H1 (cell line): ENCODE measurements around the gene FAAP100. TPM values are rescaled to one million over a fixed set of nuclear protein-coding genes. Genes with fewer than 3 reads are reported as not detected.

ENCODE experiments used
- CTCF ChIA-PET: fragments of 300-600 bp; sonication (Branson Sonifier 250); formaldehyde crosslinking; loops from one replicate; lab custom pipeline; 2021; ENCODE audit not compliant: partially characterized antibody; lab: Charles Lee
- POLR2A ChIA-PET: fragments of 300-600 bp; sonication (Branson Sonifier 250); formaldehyde crosslinking; loops from one replicate; lab custom pipeline; 2021; ENCODE audit warnings: inconsistent platforms; ENCODE audit not compliant: partially characterized antibody; lab: Charles Lee
- DNase-seq, 2 experiments: peaks; one replicate each; pipeline versions ENCODE4 v3.0.0 to v3.0.0-alpha.2; 2010 to 2022; ENCODE audit warnings: low spot score in 2 of 2, low read depth in 1 of 2, mixed read lengths in 1 of 2
- FAIRE-seq: peaks from 2 replicates; lab custom pipeline; 2011; peaks lifted over from hg19 to GRCh38; lab: Jason Lieb, UNC
- H2AFZ ChIP-seq: 2 replicates; pipeline ENCODE4 v1.8.1; 2012; ENCODE audit warnings: low read length, inconsistent platforms
- H2AK5ac ChIP-seq: 2 replicates; pipeline ENCODE4 v1.6.1; 2013; ENCODE audit warnings: low read depth, low read length
- H2BK120ac ChIP-seq: replicated peaks from 2 replicates; pipeline ENCODE3; 2013; ENCODE audit warnings: low read depth, low read length, inconsistent platforms
- H2BK12ac ChIP-seq: 2 replicates; pipeline ENCODE4 v1.6.1; 2013; ENCODE audit warnings: low read depth, low read length
- H2BK15ac ChIP-seq: 2 replicates; pipeline ENCODE4 v1.6.1; 2013; ENCODE audit warnings: low read length
- H2BK20ac ChIP-seq: 2 replicates; pipeline ENCODE4 v1.6.1; 2013; ENCODE audit warnings: low read length
- H2BK5ac ChIP-seq: 2 replicates; pipeline ENCODE4 v1.6.1; 2013; ENCODE audit warnings: low read depth, low read length
- H3K14ac ChIP-seq: 2 replicates; pipeline ENCODE4 v1.6.1; 2013; ENCODE audit warnings: inconsistent platforms; ENCODE audit not compliant: insufficient read length
- H3K18ac ChIP-seq: 2 replicates; pipeline ENCODE4 v1.6.1; 2013; ENCODE audit warnings: low read length; ENCODE audit errors: extremely low read depth
- H3K23ac ChIP-seq: 2 replicates; pipeline ENCODE4 v1.6.1; 2013; ENCODE audit warnings: inconsistent platforms; ENCODE audit not compliant: insufficient read length
- H3K23me2 ChIP-seq: 2 replicates; pipeline ENCODE4 v1.6.1; 2013; ENCODE audit warnings: low read depth, low read length
- H3K27ac ChIP-seq: 2 replicates; pipeline ENCODE4 v1.6.1; 2011; ENCODE audit warnings: low read depth, low read length, inconsistent platforms
- H3K27me3 ChIP-seq, 4 experiments: replicated peaks in 1 of 4; 1 replicate in 1 of 4; 2 replicates in 3 of 4; pipeline versions ENCODE4 v1.6.1 to v1.8.1; 2011 to 2013; ENCODE audit warnings: low read length in 3 of 4, mild to moderate bottlenecking in 3 of 4, inconsistent platforms in 2 of 4, mixed read lengths in 2 of 4, moderate library complexity in 1 of 4; ENCODE audit not compliant: control insufficient read depth in 3 of 4, insufficient read depth in 3 of 4; ENCODE audit errors: extremely low read depth in 1 of 4
- H3K36me3 ChIP-seq, 4 experiments: 2 replicates each; pipeline versions ENCODE4 v1.6.1 to v1.8.1; 2011 to 2013; ENCODE audit warnings: mild to moderate bottlenecking in 4 of 4, low read length in 3 of 4, moderate library complexity in 2 of 4, control low read depth in 1 of 4, inconsistent platforms in 1 of 4; ENCODE audit not compliant: insufficient read depth in 4 of 4, control insufficient read depth in 2 of 4
- H3K4ac ChIP-seq: replicated peaks from 2 replicates; pipeline ENCODE3; 2013; ENCODE audit warnings: low read length, low read depth, mixed read lengths, inconsistent platforms; ENCODE audit not compliant: insufficient read length
- H3K4me1 ChIP-seq, 4 experiments: replicated peaks in 1 of 4; 1 replicate in 1 of 4; 2 replicates in 3 of 4; pipeline versions ENCODE4 v1.6.1 to v1.8.1; 2011 to 2013; ENCODE audit warnings: low read length in 3 of 4, inconsistent platforms in 2 of 4, mixed read lengths in 1 of 4; ENCODE audit not compliant: insufficient read depth in 4 of 4, control insufficient read depth in 3 of 4
- H3K4me2 ChIP-seq, 2 experiments: 2 replicates each; pipeline versions ENCODE4 v1.6.1 to v1.8.1; 2011 to 2013; ENCODE audit warnings: low read depth in 2 of 2, low read length in 2 of 2, control low read depth in 1 of 2, inconsistent platforms in 1 of 2, mild to moderate bottlenecking in 1 of 2; ENCODE audit not compliant: insufficient read depth in 1 of 2
- H3K4me3 ChIP-seq, 4 experiments: fragments of 200-600, 300-600 bp in 1 of 4; sonication (generic), shearing (Covaris generic), sonication (Bioruptor Twin) in 1 of 4; 2 replicates each; pipeline versions ENCODE4 v1.5.1 to v1.8.1; 2011 to 2016; ENCODE audit warnings: low read length in 4 of 4, low read depth in 3 of 4, control low read depth in 2 of 4, inconsistent platforms in 2 of 4, mild to moderate bottlenecking in 2 of 4, mixed read lengths in 1 of 4, moderate library complexity in 1 of 4; ENCODE audit not compliant: insufficient read depth in 2 of 4; ENCODE audit errors: extremely low read depth in 1 of 4
- H3K56ac ChIP-seq: replicated peaks from 2 replicates; pipeline ENCODE3; 2013; ENCODE audit warnings: low read depth, mild to moderate bottlenecking, mixed read lengths, low read length, inconsistent platforms; ENCODE audit not compliant: insufficient read length
- H3K79me1 ChIP-seq: 2 replicates; pipeline ENCODE4 v1.6.1; 2013; ENCODE audit warnings: low read depth, low read length, control low read depth
- H3K79me2 ChIP-seq, 2 experiments: 2 replicates each; pipeline versions ENCODE4 v1.6.1 to v1.8.1; 2012 to 2013; ENCODE audit warnings: low read length in 2 of 2, mild to moderate bottlenecking in 2 of 2, inconsistent platforms in 1 of 2; ENCODE audit not compliant: insufficient read depth in 2 of 2, control insufficient read depth in 1 of 2
- H3K9ac ChIP-seq, 4 experiments: replicated peaks in 1 of 4; 1 replicate in 1 of 4; 2 replicates in 3 of 4; pipeline versions ENCODE4 v1.6.1 to v1.8.1; 2011 to 2013; ENCODE audit warnings: low read depth in 3 of 4, low read length in 3 of 4, control low read depth in 2 of 4, mild to moderate bottlenecking in 2 of 4, moderate library complexity in 2 of 4, inconsistent platforms in 1 of 4; ENCODE audit errors: extremely low read depth in 1 of 4
- H3K9me3 ChIP-seq, 2 experiments: 2 replicates each; pipeline versions ENCODE4 v1.6.1 to v1.8.1; 2012 to 2013; ENCODE audit warnings: mild to moderate bottlenecking in 2 of 2, moderate library complexity in 2 of 2, control low read depth in 1 of 2, inconsistent platforms in 1 of 2, low read depth in 1 of 2, low read length in 1 of 2, mixed read lengths in 1 of 2; ENCODE audit not compliant: insufficient read depth in 2 of 2
- H4K20me1 ChIP-seq, 2 experiments: replicated peaks in 1 of 2; 2 replicates each; pipeline versions ENCODE3 to v1.8.1; 2011 to 2013; ENCODE audit warnings: inconsistent platforms in 2 of 2, low read length in 2 of 2, mild to moderate bottlenecking in 1 of 2; ENCODE audit not compliant: insufficient read depth in 2 of 2, control insufficient read depth in 1 of 2
- H4K5ac ChIP-seq: 2 replicates; pipeline ENCODE4 v1.6.1; 2013; ENCODE audit warnings: low read length, low read depth, mixed read lengths, inconsistent platforms; ENCODE audit not compliant: insufficient read length
- H4K8ac ChIP-seq: 2 replicates; pipeline ENCODE4 v1.8.0; 2013; ENCODE audit warnings: mild to moderate bottlenecking, moderate library complexity, low read length, inconsistent platforms; ENCODE audit not compliant: insufficient read depth; ENCODE audit errors: extremely low read depth
- H4K91ac ChIP-seq: replicated peaks from 2 replicates; pipeline ENCODE3; 2013; ENCODE audit warnings: low read length, mixed read lengths, inconsistent platforms; ENCODE audit not compliant: insufficient read length
- BRCA1 ChIP-seq: IDR thresholded peaks from 2 replicates; pipeline ENCODE4 v1.6.1; 2012; ENCODE audit warnings: low read depth, low read length, improper control_type of control experiment
- CHD2 ChIP-seq: IDR thresholded peaks from 2 replicates; pipeline ENCODE4 v1.6.1; 2012; ENCODE audit warnings: low read length, improper control_type of control experiment
- EP300 ChIP-seq, 2 experiments: IDR thresholded peaks; 1 replicate in 1 of 2; 2 replicates in 1 of 2; pipeline ENCODE4 v1.6.1; 2011 to 2012; ENCODE audit warnings: low read depth in 2 of 2, low read length in 2 of 2, mild to moderate bottlenecking in 2 of 2, borderline replicate concordance in 1 of 2, inconsistent platforms in 1 of 2, moderate library complexity in 1 of 2
- EZH2 ChIP-seq: fragments of 200-600 bp; sonication (generic); IDR thresholded peaks from 2 replicates; pipeline ENCODE4 v1.7.1; 2012; ENCODE audit warnings: low read depth, mild to moderate bottlenecking, moderate library complexity, low read length, inconsistent platforms; ENCODE audit not compliant: severe bottlenecking
- GABPA ChIP-seq: IDR thresholded peaks from 2 replicates; pipeline ENCODE4 v1.6.1; 2011; ENCODE audit warnings: mild to moderate bottlenecking, low read length, moderate library complexity, borderline replicate concordance; ENCODE audit not compliant: insufficient read depth
- NRF1 ChIP-seq: IDR thresholded peaks from 2 replicates; pipeline ENCODE4 v1.6.1; 2011; ENCODE audit warnings: mild to moderate bottlenecking, low read depth, low read length, improper control_type of control experiment
- POLR2AphosphoS5 ChIP-seq: IDR thresholded peaks from 2 replicates; pipeline ENCODE4 v1.6.1; 2011; ENCODE audit warnings: low read depth, low read length
- RBBP5 ChIP-seq: IDR thresholded peaks from 2 replicates; pipeline ENCODE4 v1.7.1; 2012; ENCODE audit warnings: low read depth, mild to moderate bottlenecking, inconsistent platforms, low read length, moderate library complexity, borderline replicate concordance
- SIN3A ChIP-seq, 2 experiments: IDR thresholded peaks in 1 of 2; conservative IDR thresholded peaks in 1 of 2; 2 replicates each; pipeline ENCODE4 v1.6.1; 2011 to 2012; ENCODE audit warnings: low read length in 2 of 2, improper control_type of control experiment in 1 of 2, low read depth in 1 of 2, mild to moderate bottlenecking in 1 of 2
- SIRT6 ChIP-seq: IDR thresholded peaks from one replicate; pipeline ENCODE4 v1.7.1; 2012; ENCODE audit warnings: low read length, inconsistent platforms
- TAF1 ChIP-seq: IDR thresholded peaks from 2 replicates; pipeline ENCODE4 v1.6.1; 2011; ENCODE audit warnings: mild to moderate bottlenecking, low read depth, low read length
- ZNF274 ChIP-seq: IDR thresholded peaks from 2 replicates; pipeline ENCODE4 v1.7.0; 2012; ENCODE audit warnings: low read length, borderline replicate concordance; ENCODE audit errors: extremely low read depth
- WGBS, 2 experiments: shearing (Covaris generic) in 1 of 2; methylation state at CpG; one replicate each; pipeline versions ENCODE4 v1.1.6 to v1.1.7; 2013 to 2015; ENCODE audit warnings: low lambda C conversion rate in 2 of 2, mixed read lengths in 2 of 2, inconsistent platforms in 1 of 2, low coverage in 1 of 2, missing lambda C conversion rate in 1 of 2; ENCODE audit not compliant: insufficient replicate concordance in 2 of 2, insufficient coverage in 1 of 2, insufficient read length in 1 of 2; ENCODE audit errors: extremely low coverage in 1 of 2, missing lambda C conversion rate in 1 of 2; 5-methylcytosine and 5-hydroxymethylcytosine counted together
- polyA plus RNA-seq, 7 experiments: library from polyadenylated mRNA; depleted of rRNA in 3 of 7; stranded (reverse) in 5 of 7; unstranded in 2 of 7; fragments of >200 nt in 5 of 7; fragments of 200-250 nt in 2 of 7; gene quantifications; 1 replicate in 5 of 7; 2 replicates in 1 of 7; 4 replicates in 1 of 7; pipeline versions ENCODE4 v1.2.1 to v1.2.3, GENCODE V29; 2011 to 2013; ENCODE audit warnings: missing spikeins in 2 of 7, mixed read lengths in 2 of 7
- total RNA-seq: library from RNA; stranded (reverse); fragmentation: NEBNext Ultra II Directional; extraction: Animal tissue kit (Norgen Biotek cat#: 25700); gene quantifications from 2 replicates; pipeline ENCODE4 v1.2.1, GENCODE V29; 2021

Gene FAAP100
- total and polyA plus RNA-seq, 2 of the 8 experiments (the other 6 are each of a cell fraction or from before 2014, with no cell fraction given) = 23.2 to 41.8 TPM

DNA sequence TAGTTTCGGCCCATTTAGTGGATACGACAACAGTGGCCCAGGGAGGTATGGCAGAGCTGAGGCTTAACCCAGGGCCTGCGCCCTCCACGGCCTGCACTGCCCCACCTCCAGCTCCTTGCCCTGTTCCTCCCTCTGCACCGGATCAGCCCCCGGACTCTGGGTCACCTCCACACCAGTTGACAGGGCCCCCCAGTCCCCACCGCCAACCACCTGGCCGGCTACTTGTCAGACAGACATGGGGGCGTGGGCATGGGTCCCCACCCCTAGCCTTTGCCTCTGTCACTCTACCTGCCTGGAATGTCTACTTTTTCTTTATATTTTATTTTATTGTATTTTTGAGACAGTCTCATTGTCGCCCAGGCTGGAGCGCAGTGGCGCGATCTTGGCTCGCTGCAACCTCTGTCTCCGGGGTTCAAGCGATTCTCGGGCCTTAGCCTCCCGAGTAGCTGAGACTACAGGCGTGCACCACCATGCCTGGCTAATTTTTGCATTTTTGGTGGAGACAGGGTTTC, 36.6 kb downstream of the FAAP100 start:
- POLR2A ChIA-PET = interaction anchor here (0.7 to 30.5 kb wide), 11 partner anchors 10 to 273 kb away, joined by 3 to 1004 read pairs (median 4); partner anchors contain the start of genes ACTG1 and FSCN2
- Histone ChIP-seq H2AFZ (no peak overlapping the region), H3K4ac (peak overlapping the region; percentile 44), H2BK15ac (no peak overlapping the region), H3K23me2 (peaks cover 33% of the 10 kb centered on the region), H3K56ac (no peak overlapping the region), H3K27ac (no peak overlapping the region), H4K8ac (peak overlapping the region; percentile 14), H3K79me1 (peaks cover 11% of the 10 kb centered on the region; the same call in 1 of the 2 replicates), H3K4me3 (peak overlapping the region; percentile 56 to 75 (median 68)), H4K91ac (peak overlapping the region; percentile 10), H3K4me1 (peaks cover 0 to 47% (median 27%) of the 10 kb centered on the region in 4 experiments; a peak in 6 of 7 replicates), H2AK5ac (no peak overlapping the region), H3K23ac (no peak overlapping the region), H2BK12ac (peak overlapping the region; percentile 39; the same call in 1 of the 2 replicates), H3K27me3 (peaks cover 0 to 31% (median 21%) of the 10 kb centered on the region in 4 experiments; a peak in 5 of 7 replicates), H3K36me3 (peaks cover 12 to 16% (median 14%) of the 10 kb centered on the region in 4 experiments; a peak in 7 of 8 replicates), H2BK5ac (0 out of 2 replicates have a peak overlapping the region, but pooled peaks have one; percentile 60), H3K9me3 (no peaks in the 10 kb centered on the region), H3K4me2 (peak overlapping the region; percentile 75 to 85), H3K18ac (0 out of 2 replicates have a peak overlapping the region, but pooled peaks have one; percentile 90), H2BK120ac (no peak overlapping the region), H3K14ac (no peak overlapping the region), H3K79me2 (peaks cover 19 to 33% of the 10 kb centered on the region in 2 experiments), H4K20me1 (peaks cover 16 to 23% of the 10 kb centered on the region in 2 experiments), H3K9ac (peak overlapping the region in 2 of 4 experiments; percentile 49 to 70; a peak in 3 of 7 replicates), H4K5ac (no peak overlapping the region), H2BK20ac (no peak overlapping the region)
- 75% methylated on average over 19 of the region's 19 CpGs; no CpG with 5 or more reads in 1 of the 2 experiments for WGBS, 2 experiments
- DNase-seq (no peak), FAIRE-seq (no peak)
- CTCF ChIA-PET = interaction anchor here (0.9 to 5.2 kb wide), 4 partner anchors 8 to 31 kb away, joined by 3 to 33 read pairs (median 8); partner anchors contain the start of gene FSCN2
- TF ChIP-seq ZNF274 = no peak
- no peak for TF ChIP-seq TAF1
- no peak for TF ChIP-seq EZH2
- TF ChIP-seq EP300 (IDR thresholded peaks at IDR 0.05; ENCODE audit: borderline replicate concordance in 1 of 2, low read depth in 2 of 2, low read length in 2 of 2) = no peak
- no peak for TF ChIP-seq BRCA1
- TF ChIP-seq GABPA = no peak
- TF ChIP-seq CHD2 = no peak
- TF ChIP-seq NRF1 = no peak
- TF ChIP-seq SIRT6 = no peak
- no peak for TF ChIP-seq POLR2AphosphoS5
- TF ChIP-seq SIN3A (conservative IDR thresholded peaks at IDR 0.05 in 1 of 2, IDR thresholded peaks at IDR 0.05 in 1 of 2; ENCODE audit: low read depth in 1 of 2, low read length in 2 of 2) = no peak
- TF ChIP-seq RBBP5 = no peak
